ENCODE data around the gene OR9I1.

Gene OR9I1

GRCh38 chr11:58125469-58125868 lies at the start of gene OR9I1:
TSS of gene OR9I1 (minus strand) at chr11:58125530. CDS start at chr11:58119444, 6,086 bp downstream.
- DNase-seq (ENCODE audit: low spot score): no peak

- no peak for DNase-seq (ENCODE audit: low spot score)
Observed at GRCh38 chr11:58165504-58166106, 40.3 kb upstream of the OR9I1 start.

- DNase-seq (ENCODE audit: low spot score): no peak
Observed at GRCh38 chr11:58164990-58165389, 39.7 kb upstream of the OR9I1 start.

- no peak for DNase-seq (ENCODE audit: low spot score)
Observed at GRCh38 chr11:58164389-58164788, 39.1 kb upstream of the OR9I1 start.

- DNase-seq (ENCODE audit: low spot score): no peak
Observed at GRCh38 chr11:58152781-58153180, 27.5 kb upstream of the OR9I1 start.

GRCh38 chr11:58142761-58143160 lies 17.4 kb upstream of the OR9I1 start:
- DNase-seq (ENCODE audit: low spot score): no peak

GRCh38 chr11:58135171-58135570 lies 9.8 kb upstream of the OR9I1 start:
- DNase-seq (ENCODE audit: low spot score): no peak

GRCh38 chr11:58134151-58134550 lies 8.8 kb upstream of the OR9I1 start:
- DNase-seq (ENCODE audit: low spot score): no peak

- DNase-seq (ENCODE audit: low spot score): no peak
Observed at GRCh38 chr11:58133309-58134076, 8.2 kb upstream of the OR9I1 start.

- DNase-seq (ENCODE audit: low spot score): no peak
Observed at GRCh38 chr11:58127350-58127749, 2.0 kb upstream of the OR9I1 start.

GRCh38 chr11:58121096-58121495 lies 4.2 kb downstream of the OR9I1 start:
- DNase-seq (ENCODE audit: low spot score): no peak

- DNase-seq (ENCODE audit: low spot score): no peak
Observed at GRCh38 chr11:58097437-58097836, 27.9 kb downstream of the OR9I1 start.

- no peak for DNase-seq (ENCODE audit: low spot score)
Observed at GRCh38 chr11:58086528-58086927, 38.8 kb downstream of the OR9I1 start.

GRCh38 chr11:58075781-58076180 lies 49.5 kb downstream of the OR9I1 start:
- DNase-seq (ENCODE audit: low spot score): no peak

GRCh38 chr11:58070585-58070984 lies 54.7 kb downstream of the OR9I1 start:
- no peak for DNase-seq (ENCODE audit: low spot score)

- no peak for DNase-seq (ENCODE audit: low spot score)
Observed at GRCh38 chr11:58068655-58069054, 56.7 kb downstream of the OR9I1 start.

GRCh38 chr11:58067685-58068084 lies 57.6 kb downstream of the OR9I1 start:
- DNase-seq (ENCODE audit: low spot score): no peak

All from activated CD4-positive, alpha-beta T cell treated with anti-CD3 and anti-CD28 coated beads, Interleukin-2, Interleukin-4, amounts not matched to agents 100 ng/mL and 50 ng/mL, durations not matched to agents 16 hours and 8 hours (primary cell).